HG02642 (cell line): ENCODE measurements around the gene OCIAD2.
A peak's percentile ranks its signal among the peaks of the same experiment; 100 is the strongest.
"Not testable (repeated sequence)": the region's sequence is repeated elsewhere in the genome, so short reads cannot be mapped to it uniquely, and the experiment has no call there.

ENCODE experiments used
- ATAC-seq: cut with Tn5 transposase; IDR thresholded peaks from one replicate; pipeline ENCODE4 v1.9.1; 2021; ENCODE audit warnings: mild to moderate bottlenecking; ENCODE audit not compliant: unreplicated experiment, poor library complexity

OCIAD2 gene

GRCh38 chr4:48908687-48909086 lies 2.1 kb upstream of the OCIAD2 start:
- ATAC-seq: no peak

DNA sequence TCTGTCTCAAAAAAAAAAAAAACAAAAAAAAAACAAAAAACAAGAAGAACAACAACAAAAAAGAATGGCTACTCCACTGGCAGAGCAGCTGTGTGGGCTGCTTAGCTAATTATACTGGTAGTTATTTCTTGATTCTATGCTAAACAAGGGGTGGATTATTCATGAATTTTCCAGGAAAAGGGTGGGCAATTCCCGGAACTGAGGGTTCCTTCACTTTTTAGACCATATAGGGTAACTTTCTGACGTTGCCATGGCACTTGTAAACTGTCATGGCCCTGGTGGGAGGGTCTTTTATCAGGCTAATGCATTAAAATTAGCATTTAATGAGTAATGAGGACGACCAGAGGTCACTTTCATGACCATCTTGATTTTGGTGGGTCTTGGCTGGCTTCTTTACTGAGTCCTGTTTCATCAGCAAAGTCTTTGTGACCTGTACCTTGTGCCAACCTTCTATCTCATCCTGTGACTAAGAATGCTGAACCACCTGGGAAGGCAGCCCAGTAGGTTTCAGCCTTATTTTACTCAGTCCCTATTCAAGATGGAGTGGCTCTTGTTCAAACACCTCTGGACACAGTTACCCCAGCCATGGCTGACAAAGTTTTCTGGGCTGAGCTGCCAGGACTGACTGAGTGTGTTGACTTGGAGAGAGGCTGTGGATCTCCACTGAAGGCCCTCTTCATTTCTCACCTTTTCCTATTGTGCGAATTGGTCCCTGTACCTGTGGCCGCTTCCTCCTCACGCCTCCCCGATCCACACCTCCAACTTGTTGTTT lies 1.3 kb upstream of the OCIAD2 start:
- no peak for ATAC-seq

GRCh38 chr4:48905363-48906015 lies 1.1 kb downstream of the OCIAD2 start:
- no peak for ATAC-seq

- ATAC-seq: no peak
These were observed 1.9 kb downstream of the OCIAD2 start for GRCh38 chr4:48904541-48905142.

- no peak for ATAC-seq
These were observed 2.5 kb downstream of the OCIAD2 start for GRCh38 chr4:48904101-48904500.

- no peak for ATAC-seq
These were observed 4.3 kb downstream of the OCIAD2 start for GRCh38 chr4:48902266-48902665.

- ATAC-seq: no peak
These were observed 5.4 kb downstream of the OCIAD2 start for GRCh38 chr4:48901196-48901595.

DNA sequence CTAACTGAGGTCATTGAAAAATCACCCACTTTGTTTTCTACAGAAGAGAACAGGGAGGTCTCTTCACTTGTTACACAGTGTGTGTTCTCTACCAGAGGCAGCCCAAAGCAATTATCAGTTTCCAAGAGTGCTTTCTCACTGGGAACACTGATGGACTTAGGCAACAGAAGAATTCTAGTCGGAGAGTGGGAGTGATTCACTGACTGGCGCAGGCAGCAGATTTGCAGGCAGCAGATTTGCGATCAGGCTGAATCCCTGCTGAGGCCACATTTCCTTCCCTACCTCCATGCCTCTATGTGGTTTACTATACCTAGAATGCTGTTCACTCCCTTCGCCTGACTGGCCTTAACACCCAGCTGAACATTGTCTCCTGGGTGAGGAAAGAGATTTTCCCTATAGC lies 6.6 kb downstream of the OCIAD2 start:
- no peak for ATAC-seq

DNA sequence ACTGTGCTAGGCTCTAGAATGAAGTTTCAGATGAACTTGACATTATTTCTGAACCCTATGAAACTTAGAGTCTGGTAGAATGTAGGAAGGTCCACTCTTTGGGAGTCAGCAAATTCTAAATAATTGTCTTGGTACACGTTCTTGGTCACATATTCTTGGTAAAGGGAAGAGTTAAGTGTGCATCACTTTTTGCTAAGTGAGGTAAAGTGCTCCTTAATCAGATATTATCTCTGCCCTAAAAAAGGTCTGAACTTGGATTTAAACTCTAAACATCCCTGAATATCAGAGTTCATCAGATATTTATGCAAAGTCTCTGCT lies 7.2 kb downstream of the OCIAD2 start:
- peak; percentile 6 for ATAC-seq

DNA sequence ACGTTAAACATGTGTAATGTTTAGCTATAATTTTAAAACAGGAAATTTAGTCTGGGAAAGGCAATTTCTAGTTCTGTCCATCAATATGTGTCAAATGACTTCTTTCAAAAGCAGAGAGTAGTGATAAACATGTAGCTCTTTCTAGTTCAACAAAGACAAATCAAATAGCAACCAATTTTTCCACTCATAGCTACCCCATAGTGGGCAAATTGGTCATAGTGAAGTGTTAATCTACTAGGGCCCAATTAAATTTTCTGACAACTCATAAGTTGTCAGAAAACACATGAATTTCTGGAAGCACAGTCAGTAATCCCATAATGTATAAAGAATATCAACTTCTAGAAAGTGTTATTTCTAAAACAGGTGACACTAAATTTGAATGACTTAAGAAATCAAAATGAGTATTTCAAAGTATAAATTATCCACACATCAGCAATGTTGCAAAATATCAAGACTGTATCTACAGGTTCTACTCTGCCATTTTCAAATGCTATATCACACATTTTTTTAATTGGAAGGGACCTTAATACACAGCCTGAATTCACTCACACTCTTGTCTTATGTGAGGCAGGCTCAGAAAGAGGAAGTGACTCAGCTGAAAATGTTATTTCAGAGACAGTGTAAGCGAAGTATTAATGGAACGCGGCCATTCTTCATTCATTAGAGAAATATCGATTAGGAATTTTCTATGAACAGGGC lies 7.7 kb downstream of the OCIAD2 start:
- ATAC-seq: peak; percentile 69

GRCh38 chr4:48896845-48897244 lies 9.7 kb downstream of the OCIAD2 start:
- ATAC-seq: no peak

- ATAC-seq: no peak
These were observed 15.4 kb downstream of the OCIAD2 start for GRCh38 chr4:48891028-48891619.

GRCh38 chr4:48889750-48890149 lies 16.8 kb downstream of the OCIAD2 start:
- ATAC-seq: not testable (repeated sequence)

GRCh38 chr4:48881646-48882045 lies 24.9 kb downstream of the OCIAD2 start:
- ATAC-seq: not testable (repeated sequence)

DNA sequence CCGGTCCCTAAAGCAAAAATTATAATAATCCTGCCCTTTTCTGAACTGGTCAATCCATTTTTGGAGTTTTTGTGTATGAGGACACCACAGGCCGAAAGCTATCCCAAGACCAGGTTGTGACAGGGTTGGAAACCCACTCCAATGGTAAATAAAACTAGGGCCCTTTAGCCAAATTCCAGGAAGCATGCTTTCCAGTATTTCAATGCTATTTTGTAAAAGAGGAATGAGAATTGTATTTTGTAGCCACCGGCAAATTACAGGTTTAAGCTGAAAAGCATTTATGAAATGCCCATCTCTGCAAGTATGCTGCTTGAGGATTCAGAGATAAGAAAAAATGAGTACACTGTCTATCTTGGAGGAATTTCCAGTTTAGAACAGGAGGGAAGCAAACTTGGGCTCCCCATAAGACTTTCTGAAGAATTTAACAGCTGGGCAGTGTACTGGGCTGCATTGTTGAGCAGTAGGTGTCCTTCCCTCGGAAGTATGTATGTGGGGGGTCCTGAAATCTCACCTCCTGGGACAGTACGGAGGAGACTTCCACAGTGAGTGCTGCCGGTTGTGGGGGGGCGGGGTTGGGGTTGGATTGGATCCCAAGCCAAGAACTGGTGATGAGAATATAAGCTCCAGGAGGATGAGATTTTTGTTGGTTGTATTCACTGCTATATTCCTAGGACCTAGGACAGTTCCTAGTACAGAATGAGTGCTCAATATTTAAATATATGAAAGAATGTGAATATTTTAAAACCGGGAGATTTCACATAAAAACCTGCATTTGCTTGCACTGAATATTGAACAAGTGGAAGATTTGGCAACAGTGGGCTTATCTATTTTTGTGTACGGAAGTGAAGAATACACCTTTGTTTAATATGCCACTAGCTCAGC lies 26.8 kb downstream of the OCIAD2 start:
- no peak for ATAC-seq

DNA sequence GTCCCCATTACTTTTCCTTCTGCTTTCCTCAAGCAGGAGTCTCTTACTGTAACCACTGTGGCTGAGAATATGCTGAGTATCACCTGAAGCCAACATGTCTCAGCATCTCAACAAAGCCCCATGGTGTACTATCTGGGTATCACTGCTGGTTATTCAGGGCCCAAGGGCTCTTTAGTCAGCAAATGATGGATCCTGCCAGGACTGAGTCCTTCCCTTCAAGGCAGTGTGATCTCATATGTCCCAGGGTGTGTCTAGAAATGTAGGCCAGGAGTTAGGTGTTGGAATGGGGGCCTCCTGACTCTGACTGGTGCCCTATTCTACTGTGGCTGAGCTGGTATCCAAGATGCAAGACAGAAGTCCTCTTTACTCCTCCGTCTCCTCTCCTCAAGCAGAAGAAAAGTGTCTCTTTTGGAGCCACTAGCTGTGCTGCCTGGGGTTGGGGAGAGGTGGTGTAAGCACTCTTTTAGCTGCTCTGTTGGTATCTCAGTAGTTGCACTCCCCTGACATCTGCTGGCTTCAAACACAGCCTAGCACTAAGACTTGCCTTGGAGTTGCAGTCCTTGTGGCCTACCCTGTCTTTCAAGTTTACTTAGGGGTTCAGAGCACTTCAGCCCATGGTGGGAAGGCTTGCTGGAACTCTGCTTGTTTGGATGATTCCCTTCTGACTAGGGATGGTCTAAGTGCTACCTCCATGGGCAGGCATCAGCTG lies 28.6 kb downstream of the OCIAD2 start:
- no peak for ATAC-seq

- not testable (repeated sequence) for ATAC-seq
These were observed 41.9 kb downstream of the OCIAD2 start for GRCh38 chr4:48864696-48865095.

GRCh38 chr4:48863728-48864127 lies 42.8 kb downstream of the OCIAD2 start:
- ATAC-seq: no peak

- no peak for ATAC-seq
These were observed 43.9 kb downstream of the OCIAD2 start for GRCh38 chr4:48862661-48863060.
